Keratinocyte (primary cell): ENCODE measurements around the gene FAM170B. TPM values are rescaled to one million over a fixed set of nuclear protein-coding genes. Genes with fewer than 3 reads are reported as not detected.

Source experiments
- DNase-seq: peaks from one replicate; pipeline ENCODE4 v3.0.0-alpha.2; 2011; ENCODE audit warnings: low read depth, missing footprints, low spot score
- FAIRE-seq: peaks from 2 replicates; lab custom pipeline; 2011; peaks lifted over from hg19 to GRCh38; lab: Jason Lieb, UNC
- H2AFZ ChIP-seq: 2 replicates; pipeline ENCODE4 v1.6.0; 2012; ENCODE audit warnings: low read length, control low read depth, inconsistent platforms; ENCODE audit not compliant: control insufficient read depth
- H3K27ac ChIP-seq: 2 replicates; pipeline ENCODE4 v1.5.1; 2011; ENCODE audit warnings: low read length; ENCODE audit not compliant: control insufficient read depth, insufficient read depth
- H3K27me3 ChIP-seq: 3 replicates; pipeline ENCODE4 v1.6.0; 2011; ENCODE audit warnings: low read length; ENCODE audit not compliant: control insufficient read depth, insufficient read depth; ENCODE audit errors: extremely low read depth
- H3K36me3 ChIP-seq, 2 experiments: 2 replicates in 1 of 2; 3 replicates in 1 of 2; pipeline ENCODE4 v1.5.1; 2011; ENCODE audit warnings: low read length in 2 of 2, mild to moderate bottlenecking in 1 of 2; ENCODE audit not compliant: control insufficient read depth in 2 of 2, insufficient read depth in 2 of 2; ENCODE audit errors: extremely low read depth in 1 of 2
- H3K4me1 ChIP-seq: 3 replicates; pipeline ENCODE4 v1.5.1; 2011; ENCODE audit warnings: low read length; ENCODE audit not compliant: control insufficient read depth, insufficient read depth; ENCODE audit errors: extremely low read depth
- H3K4me2 ChIP-seq: 3 replicates; pipeline ENCODE4 v1.6.0; 2011; ENCODE audit warnings: low read depth, low read length; ENCODE audit not compliant: control insufficient read depth, insufficient read depth; ENCODE audit errors: extremely low read depth
- H3K4me3 ChIP-seq, 3 experiments: fragments of 200-600 bp in 1 of 3; sonication (generic) in 1 of 3; 2 replicates in 2 of 3; 3 replicates in 1 of 3; pipeline ENCODE4 v1.5.1; 2011 to 2016; ENCODE audit warnings: low read length in 3 of 3, mild to moderate bottlenecking in 3 of 3, control low read depth in 2 of 3, inconsistent platforms in 1 of 3, low read depth in 1 of 3, mixed read lengths in 1 of 3, mixed run types in 1 of 3, moderate library complexity in 1 of 3; ENCODE audit not compliant: control insufficient read depth in 2 of 3, insufficient read depth in 2 of 3; ENCODE audit errors: extremely low read depth in 1 of 3
- H3K79me2 ChIP-seq: 2 replicates; pipeline ENCODE4 v1.6.0; 2012; ENCODE audit warnings: low read length; ENCODE audit not compliant: control insufficient read depth, insufficient read depth
- H3K9ac ChIP-seq: 3 replicates; pipeline ENCODE4 v1.6.0; 2011; ENCODE audit warnings: low read length; ENCODE audit not compliant: control insufficient read depth, insufficient read depth; ENCODE audit errors: extremely low read depth
- H3K9me1 ChIP-seq: 3 replicates; pipeline ENCODE4 v1.6.0; 2011; ENCODE audit warnings: low read length; ENCODE audit not compliant: control insufficient read depth, insufficient read depth; ENCODE audit errors: extremely low read depth
- H3K9me3 ChIP-seq: 2 replicates; pipeline ENCODE4 v1.5.1; 2012; ENCODE audit warnings: low read depth, low read length; ENCODE audit not compliant: control insufficient read depth
- H4K20me1 ChIP-seq: 3 replicates; pipeline ENCODE4 v1.6.0; 2011; ENCODE audit warnings: low read length; ENCODE audit not compliant: control insufficient read depth, insufficient read depth; ENCODE audit errors: extremely low read depth
- EZH2 ChIP-seq: IDR thresholded peaks from one replicate; pipeline ENCODE4 v1.6.1; 2012; ENCODE audit warnings: inconsistent platforms, mild to moderate bottlenecking, low read length, moderate library complexity
- dilution Hi-C: fragments of 300-500 bp; cut with MboI; formaldehyde crosslinking; loops from one replicate; pipeline ENCODE4 v1.7.0; 2020; ENCODE audit warnings: low sequenced_read_pairs; ENCODE audit not compliant: extremely low pct_ligation_motif_present
- polyA plus RNA-seq, 5 experiments: library from polyadenylated mRNA; depleted of rRNA in 3 of 5; stranded (reverse) in 3 of 5; stranded (forward) in 1 of 5; unstranded in 1 of 5; fragments of >200 nt; gene quantifications; 1 replicate in 1 of 5; 2 replicates in 3 of 5; 3 replicates in 1 of 5; pipeline versions ENCODE4 v1.2.1 to v1.2.3, GENCODE V29; 2011 to 2012; ENCODE audit warnings: missing spikeins in 2 of 5, low read depth in 1 of 5, low replicate concordance in 1 of 5
- TF ChIP-seq, protein P1 (sequence below), 3 experiments: IDR thresholded peaks in 1 of 3; conservative IDR thresholded peaks in 1 of 3; optimal IDR thresholded peaks in 1 of 3; 2 replicates in 2 of 3; 3 replicates in 1 of 3; pipeline versions ENCODE3 to v1.5.1; 2011; ENCODE audit warnings: low read length in 3 of 3, mild to moderate bottlenecking in 3 of 3, moderate library complexity in 2 of 3, control low read depth in 1 of 3, inconsistent platforms in 1 of 3; ENCODE audit not compliant: insufficient read depth in 2 of 3; ENCODE audit errors: extremely low read depth in 1 of 3

Gene FAM170B
- polyA plus RNA-seq, 1 donor (not counting 4 experiments of a cell fraction or from before 2014, with no cell fraction given) = not detected

- TF ChIP-seq EZH2 = no peak
- TF ChIP-seq, protein P1, sequence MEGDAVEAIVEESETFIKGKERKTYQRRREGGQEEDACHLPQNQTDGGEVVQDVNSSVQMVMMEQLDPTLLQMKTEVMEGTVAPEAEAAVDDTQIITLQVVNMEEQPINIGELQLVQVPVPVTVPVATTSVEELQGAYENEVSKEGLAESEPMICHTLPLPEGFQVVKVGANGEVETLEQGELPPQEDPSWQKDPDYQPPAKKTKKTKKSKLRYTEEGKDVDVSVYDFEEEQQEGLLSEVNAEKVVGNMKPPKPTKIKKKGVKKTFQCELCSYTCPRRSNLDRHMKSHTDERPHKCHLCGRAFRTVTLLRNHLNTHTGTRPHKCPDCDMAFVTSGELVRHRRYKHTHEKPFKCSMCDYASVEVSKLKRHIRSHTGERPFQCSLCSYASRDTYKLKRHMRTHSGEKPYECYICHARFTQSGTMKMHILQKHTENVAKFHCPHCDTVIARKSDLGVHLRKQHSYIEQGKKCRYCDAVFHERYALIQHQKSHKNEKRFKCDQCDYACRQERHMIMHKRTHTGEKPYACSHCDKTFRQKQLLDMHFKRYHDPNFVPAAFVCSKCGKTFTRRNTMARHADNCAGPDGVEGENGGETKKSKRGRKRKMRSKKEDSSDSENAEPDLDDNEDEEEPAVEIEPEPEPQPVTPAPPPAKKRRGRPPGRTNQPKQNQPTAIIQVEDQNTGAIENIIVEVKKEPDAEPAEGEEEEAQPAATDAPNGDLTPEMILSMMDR (optimal IDR thresholded peaks at IDR 0.05 in 1 of 3, IDR thresholded peaks at IDR 0.05 in 1 of 3, conservative IDR thresholded peaks at IDR 0.05 in 1 of 3; ENCODE audit: extremely low read depth in 1 of 3, insufficient read depth in 2 of 3, low read length in 3 of 3) = no peak
- Histone ChIP-seq H4K20me1 (no peaks in the 10 kb centered on the region), H3K27ac (no peak overlapping the region), H3K4me2 (no peak overlapping the region), H3K79me2 (no peaks in the 10 kb centered on the region), H3K27me3 (no peaks in the 10 kb centered on the region), H3K9me3 (no peaks in the 10 kb centered on the region), H3K4me3 (no peak overlapping the region), H3K9me1 (no peaks in the 10 kb centered on the region), H3K9ac (no peak overlapping the region), H3K4me1 (no peaks in the 10 kb centered on the region), H3K36me3 (no peaks in the 10 kb centered on the region), H2AFZ (no peak overlapping the region)
- FAIRE-seq (no peak), DNase-seq (no peak)
- dilution Hi-C loops = no loop called here
Observed at GRCh38 chr10:49105076-49105475, 28.7 kb downstream of the FAM170B start.

DNA sequence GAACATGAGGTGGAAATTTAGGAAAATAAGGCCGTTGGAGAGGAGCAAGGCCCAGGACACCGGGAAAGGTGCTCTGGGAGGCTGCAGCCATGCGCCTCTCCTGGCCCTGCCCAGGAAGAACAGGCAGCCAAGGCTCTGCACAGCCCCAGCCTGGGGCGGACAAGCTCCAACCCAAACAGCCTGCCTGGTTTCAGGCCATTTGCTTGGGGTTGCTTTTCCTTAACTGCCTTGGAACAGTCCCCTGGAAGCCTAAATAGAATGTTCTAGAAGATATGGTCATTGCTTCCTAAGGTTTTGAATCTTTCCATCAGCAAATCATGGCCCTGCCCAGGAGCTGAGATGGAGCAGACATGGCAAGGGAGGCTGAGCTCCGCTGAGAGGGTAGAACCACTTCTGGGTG, 29.5 kb downstream of the FAM170B start:
- DNase-seq (no peak), FAIRE-seq (no peak)
- H3K4me3 ChIP-seq = no peak overlapping the region
- no peaks in the 10 kb centered on the region for H3K36me3 ChIP-seq
- dilution Hi-C loops = no loop called here
- no peaks in the 10 kb centered on the region for H3K9me1 ChIP-seq
- H3K9me3 ChIP-seq = no peaks in the 10 kb centered on the region
- H3K4me2 ChIP-seq = no peak overlapping the region
- H3K79me2 ChIP-seq = no peaks in the 10 kb centered on the region
- H2AFZ ChIP-seq = no peak overlapping the region
- H3K9ac ChIP-seq = no peak overlapping the region
- no peaks in the 10 kb centered on the region for H3K4me1 ChIP-seq
- TF ChIP-seq, protein P1 (optimal IDR thresholded peaks at IDR 0.05 in 1 of 3, IDR thresholded peaks at IDR 0.05 in 1 of 3, conservative IDR thresholded peaks at IDR 0.05 in 1 of 3; ENCODE audit: extremely low read depth in 1 of 3, insufficient read depth in 2 of 3, low read length in 3 of 3) = no peak
- TF ChIP-seq EZH2 = no peak
- H4K20me1 ChIP-seq = no peaks in the 10 kb centered on the region
- no peaks in the 10 kb centered on the region for H3K27me3 ChIP-seq
- H3K27ac ChIP-seq = no peak overlapping the region
